ENCODE data around the gene TMC3. TPM values are rescaled to one million over a fixed set of nuclear protein-coding genes. Genes with fewer than 3 reads are reported as not detected.
"Not testable (repeated sequence)": the region's sequence is repeated elsewhere in the genome, so short reads cannot be mapped to it uniquely, and the experiment has no call there.

Gene TMC3
- not detected for total RNA-seq

DNA sequence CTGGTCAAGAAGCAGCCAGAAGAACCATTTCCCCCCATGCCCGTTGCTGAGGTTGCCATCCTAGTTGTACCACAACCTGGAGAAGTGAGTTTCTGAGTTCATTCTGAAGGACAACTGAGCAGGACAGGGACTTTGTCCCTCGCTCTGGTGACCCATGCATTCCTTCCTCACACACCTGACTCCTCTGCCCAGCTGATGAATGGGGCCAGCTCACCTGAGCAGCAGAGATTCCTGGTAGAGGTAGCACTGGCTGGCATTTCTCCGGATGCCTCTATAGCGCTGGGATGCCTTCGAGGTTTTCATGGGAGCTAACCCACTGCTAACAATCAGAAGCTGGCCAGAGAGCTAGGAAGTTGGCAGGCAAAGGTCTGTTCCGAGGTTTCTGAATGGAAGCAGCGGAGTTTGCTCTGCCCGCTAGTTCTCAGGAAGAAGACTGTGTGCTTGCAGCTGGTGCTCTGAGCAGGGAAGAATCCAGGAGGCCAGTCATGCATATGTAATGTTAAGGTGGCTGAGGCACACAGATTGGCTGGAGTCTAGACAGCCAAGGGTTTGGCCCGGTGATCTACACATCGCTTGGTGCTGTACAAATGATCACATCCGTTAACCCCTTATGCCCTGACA is at the start of gene TMC3:
TMC3 (minus strand) TSS at position 439 of the 621 bp plus-strand sequence; CDS start at position 303, 136 bp downstream.
- DNase-seq (ENCODE audit: low spot score) (no peak), ATAC-seq (no peak)
- H3K9me3 Mint-ChIP-seq = no peaks in the 10 kb centered on the region
- no peaks in the 10 kb centered on the region for H3K4me1 Mint-ChIP-seq (ENCODE audit: low read depth in 2 of 2)
- no peak within 1 kb of the TSS for H3K27ac Mint-ChIP-seq
- H3K4me3 Mint-ChIP-seq = no peak within 1 kb of the TSS
- H3K27me3 Mint-ChIP-seq = peaks cover 10 to 16% of the 10 kb centered on the region in 2 donors
- no peaks in the 10 kb centered on the region for H3K36me3 Mint-ChIP-seq

DNA sequence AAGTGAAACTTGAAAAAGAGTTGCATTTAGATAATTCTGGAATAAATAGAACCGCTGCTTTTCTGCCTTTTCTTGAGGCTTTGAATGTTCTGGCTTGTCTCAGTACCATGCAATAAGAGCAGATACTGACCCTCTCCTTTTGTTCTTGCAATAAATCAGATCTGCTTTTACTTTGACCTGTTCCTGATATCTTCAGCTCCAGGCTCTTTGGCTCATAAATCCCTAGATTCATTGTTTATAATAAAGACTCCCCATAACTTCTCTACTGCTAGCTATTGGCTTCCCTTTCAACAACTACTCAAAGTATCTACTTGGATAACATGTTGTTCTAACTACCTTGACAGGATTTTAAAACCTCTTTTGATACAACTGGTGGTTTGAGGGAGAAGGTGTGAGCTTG is 47.4 kb upstream of the TMC3 start:
- DNase-seq (ENCODE audit: low spot score) = no peak
- no peaks in the 10 kb centered on the region for H3K36me3 Mint-ChIP-seq

DNA sequence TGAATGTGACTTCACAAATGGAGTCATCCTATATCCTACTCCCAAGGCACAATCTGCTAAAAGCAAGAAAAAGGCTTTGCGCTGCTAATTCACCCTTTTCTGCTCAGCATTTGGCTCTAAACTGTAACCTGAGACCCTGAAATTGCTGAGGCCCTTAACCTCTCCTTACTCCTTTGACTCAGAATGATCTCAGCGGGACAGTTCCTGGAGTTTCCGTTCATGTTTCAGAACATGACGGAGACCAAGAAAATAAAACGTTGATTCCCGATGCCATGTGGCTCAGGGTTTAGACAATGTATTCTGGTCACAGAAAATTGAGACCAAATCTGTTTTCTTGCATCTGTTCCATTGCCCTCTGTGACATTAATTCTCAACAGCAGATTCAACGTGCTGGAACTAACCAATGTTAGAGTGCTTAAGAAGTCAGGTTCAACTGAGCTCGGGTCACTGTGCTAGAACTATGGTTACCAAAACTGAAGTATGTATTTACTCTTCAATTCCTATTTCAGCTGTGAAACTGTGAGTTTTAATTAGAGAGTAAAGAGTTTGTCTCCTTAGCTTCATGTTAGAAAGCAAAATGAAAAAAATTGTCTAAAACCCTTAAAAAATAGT is 45.4 kb upstream of the TMC3 start:
- Mint-ChIP-seq H3K27me3 (peaks cover 3 to 8% of the 10 kb centered on the region in 2 donors), H3K9me3 (no peaks in the 10 kb centered on the region), H3K4me3 (no peak overlapping the region), H3K36me3 (no peaks in the 10 kb centered on the region), H3K4me1 (ENCODE audit: low read depth in 2 of 2) (peaks cover 3 to 4% of the 10 kb centered on the region in 2 donors), H3K27ac (no peak overlapping the region)
- ATAC-seq = no peak
- DNase-seq (ENCODE audit: low spot score) = no peak

More for the DNA sequence above, 47.4 kb upstream of the TMC3 start:
- no peaks in the 10 kb centered on the region for H3K4me1 Mint-ChIP-seq (ENCODE audit: low read depth in 2 of 2)
- no peak for ATAC-seq
- no peak overlapping the region for H3K27ac Mint-ChIP-seq
- H3K9me3 Mint-ChIP-seq = no peaks in the 10 kb centered on the region
- no peak overlapping the region for H3K4me3 Mint-ChIP-seq
- peaks cover 3 to 10% of the 10 kb centered on the region in 2 donors for H3K27me3 Mint-ChIP-seq

DNA sequence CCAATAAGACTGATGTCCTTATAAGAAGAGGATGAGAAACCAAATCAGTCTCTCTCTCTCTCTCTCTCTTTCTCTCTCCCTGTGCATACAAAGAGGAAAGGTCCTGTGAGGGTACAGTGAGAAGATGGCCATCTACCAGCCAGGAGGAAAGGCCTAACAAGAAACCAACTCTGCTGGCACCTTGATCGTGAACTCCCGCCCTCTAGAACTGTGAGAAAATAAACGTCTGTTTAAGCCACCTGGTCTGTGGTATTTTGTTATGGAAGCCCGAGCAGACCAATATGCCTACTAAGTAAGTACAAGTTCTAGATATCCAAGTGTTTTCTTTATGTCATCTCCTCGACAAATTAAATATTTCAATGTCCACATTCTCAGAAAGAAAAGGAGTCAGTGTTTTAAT is 44.9 kb upstream of the TMC3 start:
- Mint-ChIP-seq H3K4me3 (no peak overlapping the region), H3K4me1 (ENCODE audit: low read depth in 2 of 2) (peaks cover 7 to 8% of the 10 kb centered on the region in 2 donors), H3K36me3 (no peaks in the 10 kb centered on the region), H3K27ac (no peak overlapping the region), H3K27me3 (peaks cover 3 to 6% of the 10 kb centered on the region in 2 donors), H3K9me3 (no peaks in the 10 kb centered on the region)
- ATAC-seq (no peak), DNase-seq (ENCODE audit: low spot score) (no peak)

DNA sequence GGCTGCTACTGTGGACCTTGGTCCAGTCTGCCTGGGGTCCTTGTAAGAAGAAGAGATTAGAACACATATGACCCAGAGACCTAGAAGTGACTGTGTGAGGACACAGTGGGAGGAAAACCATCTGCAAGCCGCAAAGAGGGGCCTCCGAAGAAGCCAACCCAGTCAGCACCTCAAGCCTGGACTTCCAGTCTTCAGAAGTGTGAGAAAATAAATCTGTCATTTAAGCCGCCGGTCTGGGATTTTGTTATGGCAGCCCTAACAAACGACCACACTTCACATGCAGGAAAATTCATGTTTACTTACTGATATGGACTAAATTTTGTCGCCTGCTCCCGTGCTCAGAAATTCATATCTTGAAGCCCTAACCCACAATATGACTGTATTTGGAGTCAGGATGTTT is 44.4 kb upstream of the TMC3 start:
- ATAC-seq (no peak), DNase-seq (ENCODE audit: low spot score) (no peak)
- Mint-ChIP-seq H3K4me3 (no peak overlapping the region), H3K27me3 (peaks cover 4 to 10% of the 10 kb centered on the region in 2 donors), H3K36me3 (no peaks in the 10 kb centered on the region), H3K27ac (no peak overlapping the region), H3K9me3 (no peaks in the 10 kb centered on the region), H3K4me1 (ENCODE audit: low read depth in 2 of 2) (peaks cover 7 to 8% of the 10 kb centered on the region in 2 donors)

DNA sequence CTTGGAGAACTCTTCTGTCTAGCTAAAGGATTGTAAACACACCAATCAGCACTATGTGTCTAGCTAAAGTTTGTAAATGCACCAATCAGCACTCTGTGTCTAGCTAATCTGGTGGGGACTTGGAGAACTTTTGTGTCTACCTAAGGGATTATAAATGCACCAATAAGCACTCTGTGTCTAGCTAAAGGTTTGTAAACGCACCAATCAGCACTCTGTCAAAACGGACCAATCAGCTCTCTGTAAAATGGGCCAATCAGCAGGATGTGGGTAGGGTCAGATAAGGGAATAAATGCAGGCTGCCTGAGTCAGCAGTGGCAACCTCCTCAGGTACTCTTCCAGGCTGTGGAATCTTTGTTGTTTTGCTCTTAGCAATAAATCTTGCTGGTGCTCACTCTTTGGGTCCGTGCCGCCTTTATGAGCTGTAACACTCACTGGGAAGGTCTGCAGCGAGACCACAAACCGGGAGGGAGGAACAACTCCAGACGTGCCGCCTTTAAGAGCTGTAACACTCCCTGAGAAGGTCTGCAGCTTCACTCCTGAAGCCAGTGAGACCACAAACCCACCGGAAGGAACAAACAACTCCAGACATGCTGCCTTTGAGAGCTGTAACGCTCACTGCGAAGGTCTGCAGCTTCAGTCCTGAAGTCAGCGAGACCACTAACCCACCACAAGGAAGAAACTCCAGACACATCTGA is 40.4 kb upstream of the TMC3 start:
- H3K27ac Mint-ChIP-seq = peak overlapping the region in 1 of 2 donors; percentile 64
- not testable (repeated sequence) for H3K36me3 Mint-ChIP-seq, H3K4me3 Mint-ChIP-seq

DNA sequence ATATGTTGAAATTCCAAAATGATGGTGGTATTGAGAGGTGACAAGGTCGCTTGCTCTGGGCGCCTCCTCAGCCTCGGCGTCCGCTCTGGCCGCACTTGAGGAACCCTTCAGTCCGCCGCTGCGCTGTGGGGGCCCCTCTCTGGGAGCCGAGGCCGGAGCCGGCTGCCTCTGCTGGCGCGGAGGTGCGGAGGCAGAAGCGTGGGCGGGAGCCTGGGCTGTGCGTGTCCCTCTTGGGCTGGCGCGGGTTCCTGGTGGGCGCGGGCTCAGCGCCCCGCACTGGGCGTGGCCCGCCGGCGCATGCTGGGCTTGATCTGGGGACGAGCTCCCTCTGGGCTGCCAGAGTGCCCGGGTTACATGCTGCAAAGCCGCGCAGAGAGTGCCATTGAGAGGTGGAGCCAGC is 39.8 kb upstream of the TMC3 start:
- DNase-seq (ENCODE audit: low spot score) (no peak), ATAC-seq (no peak)
- Mint-ChIP-seq H3K4me1 (ENCODE audit: low read depth in 2 of 2) (peaks cover 7 to 14% of the 10 kb centered on the region in 2 donors), H3K4me3 (no peak overlapping the region), H3K9me3 (no peaks in the 10 kb centered on the region), H3K36me3 (no peaks in the 10 kb centered on the region), H3K27ac (no peak overlapping the region), H3K27me3 (peaks cover 13 to 21% of the 10 kb centered on the region in 2 donors)

More for the DNA sequence above, 40.4 kb upstream of the TMC3 start:
- H3K9me3 Mint-ChIP-seq; ATAC-seq; DNase-seq (ENCODE audit: low spot score): not testable (repeated sequence)
- H3K4me1 Mint-ChIP-seq (ENCODE audit: low read depth in 2 of 2) = peaks cover 7 to 14% of the 10 kb centered on the region in 2 donors
- H3K27me3 Mint-ChIP-seq = peaks cover 14 to 21% of the 10 kb centered on the region in 2 donors

DNA sequence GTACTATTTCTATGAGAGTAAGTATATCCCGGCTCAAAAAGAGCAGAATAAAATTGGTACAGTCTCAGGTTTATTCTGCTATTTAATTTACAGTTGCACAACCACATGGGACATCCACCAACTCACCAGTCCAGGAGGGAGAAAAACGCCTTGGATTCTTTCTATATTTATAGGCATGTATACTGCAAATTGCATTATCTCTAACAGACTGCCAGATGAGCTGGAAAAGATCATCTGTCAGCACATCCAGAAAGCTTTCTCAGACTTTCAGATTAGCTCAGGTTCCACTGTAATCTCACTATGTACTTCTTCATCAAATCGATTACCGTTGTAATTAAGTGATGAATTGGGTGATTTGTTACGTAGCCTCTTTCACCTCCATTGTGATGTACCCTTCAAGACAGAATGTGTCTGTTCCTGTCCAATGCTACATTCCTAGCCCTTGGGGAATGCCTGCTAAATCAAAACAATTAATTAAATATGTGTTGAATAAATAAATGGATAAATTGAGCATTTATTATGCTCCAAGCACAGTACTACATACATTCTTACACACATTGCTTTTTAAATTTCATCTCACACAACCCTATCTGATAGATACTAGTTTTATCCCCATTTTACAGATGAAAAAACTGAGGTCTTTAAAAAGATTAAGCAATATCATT is 38.1 kb upstream of the TMC3 start:
- Mint-ChIP-seq H3K27ac (no peak overlapping the region), H3K27me3 (peaks cover 18 to 26% of the 10 kb centered on the region in 2 donors), H3K4me3 (no peak overlapping the region), H3K9me3 (no peaks in the 10 kb centered on the region), H3K36me3 (no peaks in the 10 kb centered on the region), H3K4me1 (ENCODE audit: low read depth in 2 of 2) (peaks cover 7 to 14% of the 10 kb centered on the region in 2 donors)
- DNase-seq (ENCODE audit: low spot score) = no peak
- ATAC-seq = no peak

DNA sequence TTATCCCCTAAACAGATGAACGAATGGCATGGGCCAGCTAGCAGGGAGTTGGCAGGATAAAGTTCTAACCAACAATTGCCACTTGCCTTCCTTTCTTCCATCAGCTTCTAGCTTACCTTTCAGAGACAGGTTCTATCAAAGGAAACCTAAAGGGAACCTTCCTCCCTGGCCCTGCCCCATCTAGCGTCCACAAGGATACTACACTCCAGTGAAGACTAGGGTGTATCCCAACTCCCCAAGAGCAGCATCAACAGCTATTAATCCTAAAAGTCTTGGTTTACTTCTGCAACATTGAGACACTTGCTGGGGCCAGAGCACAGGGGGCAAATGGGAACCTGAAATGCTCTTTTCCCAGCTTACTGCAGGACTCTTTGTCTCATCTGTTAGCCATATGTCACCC is 37.0 kb upstream of the TMC3 start:
- Mint-ChIP-seq H3K4me3 (no peak overlapping the region), H3K36me3 (no peaks in the 10 kb centered on the region), H3K27me3 (peaks cover 19 to 21% of the 10 kb centered on the region in 2 donors), H3K4me1 (ENCODE audit: low read depth in 2 of 2) (peaks cover 7 to 14% of the 10 kb centered on the region in 2 donors), H3K27ac (no peak overlapping the region), H3K9me3 (no peaks in the 10 kb centered on the region)
- DNase-seq (ENCODE audit: low spot score) (no peak), ATAC-seq (no peak)

DNA sequence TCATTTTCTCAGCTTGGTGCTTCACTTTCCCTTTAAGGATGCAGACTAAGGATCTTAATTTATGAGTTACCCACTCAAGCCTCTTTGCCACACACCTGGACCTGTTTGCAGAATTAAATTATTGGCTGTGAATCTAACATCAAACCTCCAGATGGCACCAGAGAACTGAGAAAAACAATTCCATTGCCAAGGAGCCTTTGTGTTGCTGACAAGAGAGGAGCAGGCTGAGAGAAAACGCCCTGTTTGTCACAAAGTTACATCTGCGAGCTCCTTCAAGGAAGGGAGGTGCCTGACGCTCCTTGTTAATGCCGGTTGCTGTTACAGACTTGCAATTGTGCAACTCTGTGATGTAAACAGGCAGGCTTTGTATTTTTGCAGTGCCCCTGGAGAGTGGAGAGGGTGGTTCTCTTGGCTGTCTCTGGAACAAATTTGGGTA is 36.3 kb upstream of the TMC3 start:
- H3K9me3 Mint-ChIP-seq = no peaks in the 10 kb centered on the region
- H3K36me3 Mint-ChIP-seq = no peaks in the 10 kb centered on the region
- peaks cover 19 to 28% of the 10 kb centered on the region in 2 donors for H3K27me3 Mint-ChIP-seq
- peaks cover 7 to 14% of the 10 kb centered on the region in 2 donors for H3K4me1 Mint-ChIP-seq (ENCODE audit: low read depth in 2 of 2)
- DNase-seq (ENCODE audit: low spot score) (no peak), ATAC-seq (no peak)
- no peak overlapping the region for H3K4me3 Mint-ChIP-seq
- H3K27ac Mint-ChIP-seq = no peak overlapping the region

DNA sequence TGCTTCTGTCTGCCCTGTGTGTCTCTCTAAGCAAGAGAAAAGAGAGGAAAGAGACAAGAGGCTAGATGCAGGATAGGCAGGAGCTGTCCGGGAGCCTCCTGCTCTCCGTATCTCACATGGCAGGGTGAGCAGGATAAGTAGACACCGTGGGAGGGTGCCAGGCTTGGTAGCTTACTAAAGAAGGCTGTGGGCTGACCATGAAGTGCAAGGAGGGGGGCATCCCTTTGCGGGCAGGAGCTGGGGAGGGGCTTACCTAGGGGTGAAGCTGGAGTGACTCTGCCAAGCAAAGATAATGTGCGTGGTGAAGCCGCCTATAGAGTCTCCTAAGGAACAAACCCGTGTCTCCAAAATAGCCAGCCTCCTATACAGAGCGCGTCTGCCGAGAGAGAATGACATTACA is 33.7 kb upstream of the TMC3 start:
- ATAC-seq = peak; percentile 36 to 43
- H3K4me3 Mint-ChIP-seq = no peak overlapping the region

DNA sequence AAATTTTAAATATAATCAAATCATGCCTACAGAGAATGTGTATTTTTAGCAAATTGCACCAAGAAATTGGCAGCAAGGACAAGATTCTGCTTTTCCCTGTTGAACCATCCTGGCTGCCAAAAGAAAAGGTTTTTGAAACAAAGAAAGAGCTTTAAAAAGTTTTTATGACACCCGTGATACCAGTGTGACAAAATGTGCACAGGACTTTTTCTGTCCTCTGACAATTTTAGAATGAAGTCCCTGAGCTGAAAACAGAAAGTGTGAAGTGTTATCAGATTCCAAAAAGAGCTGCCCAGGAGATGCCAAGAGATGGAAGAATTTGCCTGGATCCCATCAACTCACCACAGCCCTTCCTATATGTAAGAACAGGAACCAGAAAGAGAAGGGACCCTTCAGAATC is 33.2 kb upstream of the TMC3 start:
- no peaks in the 10 kb centered on the region for H3K36me3 Mint-ChIP-seq
- no peak overlapping the region for H3K4me3 Mint-ChIP-seq
- H3K27ac Mint-ChIP-seq = no peak overlapping the region
- H3K4me1 Mint-ChIP-seq (ENCODE audit: low read depth in 2 of 2) = peaks cover 0 to 7% of the 10 kb centered on the region in 2 donors
- ATAC-seq (no peak), DNase-seq (ENCODE audit: low spot score) (no peak)
- H3K27me3 Mint-ChIP-seq = peaks cover 18 to 23% of the 10 kb centered on the region in 2 donors
- no peaks in the 10 kb centered on the region for H3K9me3 Mint-ChIP-seq

More for the DNA sequence above, 33.7 kb upstream of the TMC3 start:
- H3K4me1 Mint-ChIP-seq (ENCODE audit: low read depth in 2 of 2) = peaks cover 0 to 7% of the 10 kb centered on the region in 2 donors
- H3K9me3 Mint-ChIP-seq = no peaks in the 10 kb centered on the region
- no peak overlapping the region for H3K27ac Mint-ChIP-seq
- no peak for DNase-seq (ENCODE audit: low spot score)
- no peaks in the 10 kb centered on the region for H3K36me3 Mint-ChIP-seq
- H3K27me3 Mint-ChIP-seq = peaks cover 18 to 23% of the 10 kb centered on the region in 2 donors

DNA sequence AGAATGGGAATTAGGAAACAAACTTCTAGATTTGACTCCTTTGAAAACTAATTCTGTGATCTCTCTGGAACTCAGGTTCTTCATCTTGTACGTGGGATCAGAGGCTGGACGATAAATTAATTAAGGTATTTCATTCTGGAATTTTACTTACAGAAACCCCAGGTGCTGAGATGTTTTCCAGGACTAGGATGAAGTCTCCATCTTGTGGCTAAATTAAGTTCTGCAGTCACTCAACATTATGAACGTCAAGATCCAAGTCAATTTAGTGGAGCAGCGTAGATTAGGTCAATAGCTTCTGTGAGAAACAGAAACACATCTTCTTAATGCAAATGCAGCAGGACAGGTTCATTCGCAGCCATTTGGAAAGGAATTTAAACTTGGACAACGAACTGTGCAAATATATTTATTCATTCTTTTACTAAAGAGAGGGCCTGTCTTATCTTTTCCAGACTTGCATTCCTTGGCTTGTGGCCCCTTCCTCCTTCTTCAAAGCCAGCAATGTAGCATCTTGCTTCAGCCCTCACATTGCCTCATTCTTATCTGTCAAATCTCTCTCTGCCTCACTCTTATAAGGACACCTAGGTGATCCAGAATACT is 26.7 kb upstream of the TMC3 start:
- Mint-ChIP-seq H3K27ac (no peak overlapping the region), H3K36me3 (no peaks in the 10 kb centered on the region), H3K4me1 (ENCODE audit: low read depth in 2 of 2) (no peaks in the 10 kb centered on the region), H3K9me3 (no peaks in the 10 kb centered on the region), H3K27me3 (peaks cover 5 to 8% of the 10 kb centered on the region in 2 donors), H3K4me3 (no peak overlapping the region)
- no peak for DNase-seq (ENCODE audit: low spot score)
- ATAC-seq = no peak

All from natural killer cell treated with Interleukin-12 subunit alpha and Interleukin-12 subunit beta and Interleukin-15 and Interleukin-18, amount 100 ng/mL, for 72 hours (primary cell).